GM19328 (cell line): ENCODE results near the gene PRDX5.

ENCODE experiments used
- ATAC-seq: cut with Tn5 transposase; IDR thresholded peaks from one replicate; pipeline ENCODE4 v1.9.1; 2021; ENCODE audit warnings: mild to moderate bottlenecking, moderate library complexity; ENCODE audit not compliant: unreplicated experiment

PRDX5 gene

GRCh38 chr11:64359712-64360445 lies 42.0 kb downstream of the PRDX5 start:
- ATAC-seq, result no peak

GRCh38 chr11:64360448-64360921 lies 42.6 kb downstream of the PRDX5 start:
- no peak for ATAC-seq

GRCh38 chr11:64361659-64362058 lies 43.7 kb downstream of the PRDX5 start:
- no peak for ATAC-seq

GRCh38 chr11:64362339-64362738 lies 44.4 kb downstream of the PRDX5 start:
- no peak for ATAC-seq

GRCh38 chr11:64364435-64364834 lies 46.5 kb downstream of the PRDX5 start:
- no peak for ATAC-seq

GRCh38 chr11:64364911-64365310 lies 47.0 kb downstream of the PRDX5 start:
- no peak for ATAC-seq

- no peak for ATAC-seq
These were observed 48.8 kb downstream of the PRDX5 start for GRCh38 chr11:64366751-64367150.

GRCh38 chr11:64367931-64368672 lies 50.2 kb downstream of the PRDX5 start:
- no peak for ATAC-seq

GRCh38 chr11:64368673-64369074 lies 50.8 kb downstream of the PRDX5 start:
- no peak for ATAC-seq

GRCh38 chr11:64369440-64370421 lies 51.8 kb downstream of the PRDX5 start:
- no peak for ATAC-seq

- ATAC-seq, result no peak
These were observed 53.3 kb downstream of the PRDX5 start for GRCh38 chr11:64371201-64371600.
